HG03095 (cell line): ENCODE results near the gene LAMA4.

Experiments used
- ATAC-seq: cut with Tn5 transposase; IDR thresholded peaks from one replicate; pipeline ENCODE4 v1.9.1; 2021; ENCODE audit warnings: moderate library complexity; ENCODE audit not compliant: unreplicated experiment

Gene LAMA4

GRCh38 chr6:112274774-112275173, 20.4 kb upstream of the LAMA4 start:
- no peak for ATAC-seq

- no peak for ATAC-seq
Observed at GRCh38 chr6:112272799-112273198, 18.4 kb upstream of the LAMA4 start.

- no peak for ATAC-seq
Observed at GRCh38 chr6:112270756-112271155, 16.4 kb upstream of the LAMA4 start.

GRCh38 chr6:112269979-112270566, 15.7 kb upstream of the LAMA4 start:
- ATAC-seq: no peak

- no peak for ATAC-seq
Observed at GRCh38 chr6:112269114-112269513, 14.7 kb upstream of the LAMA4 start.

GRCh38 chr6:112268654-112269053, 14.3 kb upstream of the LAMA4 start:
- no peak for ATAC-seq

GRCh38 chr6:112268019-112268418, 13.7 kb upstream of the LAMA4 start:
- no peak for ATAC-seq

- ATAC-seq: no peak
Observed at GRCh38 chr6:112266331-112266730, 12.0 kb upstream of the LAMA4 start.

- ATAC-seq: no peak
Observed at GRCh38 chr6:112259337-112259675, 4.9 kb upstream of the LAMA4 start.

- ATAC-seq: no peak
Observed at GRCh38 chr6:112258642-112259336, 4.4 kb upstream of the LAMA4 start.

- no peak for ATAC-seq
Observed at GRCh38 chr6:112257178-112257855, 3.0 kb upstream of the LAMA4 start.

GRCh38 chr6:112254921-112255320, 554 bp upstream of the LAMA4 start:
- no peak for ATAC-seq

- no peak for ATAC-seq
Observed at GRCh38 chr6:112253498-112253840, 898 bp downstream of the LAMA4 start.

GRCh38 chr6:112252571-112253497, 1.5 kb downstream of the LAMA4 start:
- ATAC-seq: no peak

GRCh38 chr6:112251171-112251875, 3.0 kb downstream of the LAMA4 start:
- no peak for ATAC-seq

- no peak for ATAC-seq
Observed at GRCh38 chr6:112249489-112249888, 4.9 kb downstream of the LAMA4 start.

GRCh38 chr6:112247275-112247674, 7.1 kb downstream of the LAMA4 start:
- no peak for ATAC-seq

- no peak for ATAC-seq
Observed at GRCh38 chr6:112245511-112246203, 8.7 kb downstream of the LAMA4 start.

- no peak for ATAC-seq
Observed at GRCh38 chr6:112243861-112244827, 10.2 kb downstream of the LAMA4 start.
